GM23338 (cell line): ENCODE measurements around the gene SCP2. TPM values are rescaled to one million over a fixed set of nuclear protein-coding genes. Genes with fewer than 3 reads are reported as not detected.

Source experiments
- ATAC-seq: fragments of 200-7000 bp; cut with Tn5 transposase; 3 replicates; pipeline ENCODE4 v1.9.1; 2020
- DNase-seq: peaks from one replicate; pipeline ENCODE4 v3.0.0-alpha.2; 2015; ENCODE audit warnings: low spot score
- H2AFZ ChIP-seq: fragments of 200-600 bp; sonication (generic); 2 replicates; pipeline ENCODE4 v1.8.0; 2016; ENCODE audit warnings: antibody characterized with exemption, mild to moderate bottlenecking, moderate library complexity
- H3F3A ChIP-seq: fragments of 200-600 bp; sonication (generic); replicated peaks from 2 replicates; pipeline ENCODE4 v1.8.0; 2017; ENCODE audit warnings: antibody characterized with exemption, mixed run types, low read depth
- H3K27ac ChIP-seq: fragments of 200-600 bp; sonication (generic); 2 replicates; pipeline ENCODE4 v1.6.1; 2016; ENCODE audit warnings: low read depth
- H3K27me3 ChIP-seq: fragments of 200-600 bp; sonication (generic); 2 replicates; pipeline ENCODE4 v1.8.0; 2016; ENCODE audit warnings: mild to moderate bottlenecking, mixed run types, moderate library complexity; ENCODE audit not compliant: insufficient read depth
- H3K36me3 ChIP-seq: fragments of 200-600 bp; sonication (generic); 2 replicates; pipeline ENCODE4 v1.8.0; 2016; ENCODE audit warnings: mild to moderate bottlenecking; ENCODE audit not compliant: insufficient read depth
- H3K4me1 ChIP-seq: fragments of 200-600 bp; sonication (generic); 2 replicates; pipeline ENCODE4 v1.8.0; 2016; ENCODE audit warnings: mild to moderate bottlenecking, moderate library complexity; ENCODE audit not compliant: insufficient read depth
- H3K4me2 ChIP-seq: fragments of 200-600 bp; sonication (generic); 2 replicates; pipeline ENCODE4 v1.7.1; 2017; ENCODE audit warnings: mixed run types
- H3K4me3 ChIP-seq: fragments of 200-600 bp; sonication (generic); 2 replicates; pipeline ENCODE4 v1.6.1; 2016; ENCODE audit warnings: mixed run types
- H3K79me2 ChIP-seq: fragments of 200-600 bp; sonication (generic); replicated peaks from 2 replicates; pipeline ENCODE4 v1.8.0; 2017; ENCODE audit warnings: mild to moderate bottlenecking; ENCODE audit not compliant: insufficient read depth
- H3K9me2 ChIP-seq: fragments of 200-600 bp; sonication (generic); 2 replicates; pipeline ENCODE4 v1.8.0; 2017; ENCODE audit not compliant: insufficient read depth
- H4K20me1 ChIP-seq: fragments of 200-600 bp; sonication (generic); replicated peaks from 2 replicates; pipeline ENCODE4 v1.8.0; 2017; ENCODE audit warnings: mild to moderate bottlenecking; ENCODE audit not compliant: insufficient read depth
- H3K27ac Mint-ChIP-seq: 2 replicates; pipeline ENCODE4 v1.8.0; 2020; ENCODE audit warnings: inconsistent platforms, mild to moderate bottlenecking, moderate library complexity, mixed read lengths
- H3K27me3 Mint-ChIP-seq: 3 replicates; pipeline ENCODE4 v1.8.0; 2022; ENCODE audit warnings: low read depth, mild to moderate bottlenecking, moderate library complexity, mixed read lengths, inconsistent platforms; ENCODE audit not compliant: insufficient read depth, poor library complexity
- H3K36me3 Mint-ChIP-seq: 3 replicates; pipeline ENCODE4 v1.8.0; 2021; ENCODE audit warnings: low read depth, mild to moderate bottlenecking, inconsistent platforms, moderate library complexity, mixed read lengths
- H3K4me1 Mint-ChIP-seq: 3 replicates; pipeline ENCODE4 v1.8.0; 2020; ENCODE audit warnings: mild to moderate bottlenecking, inconsistent platforms, mixed read lengths
- H3K4me3 Mint-ChIP-seq: 3 replicates; pipeline ENCODE4 v1.8.0; 2021; ENCODE audit warnings: moderate library complexity, mild to moderate bottlenecking, inconsistent platforms, mixed read lengths
- H3K9me3 Mint-ChIP-seq: 3 replicates; pipeline ENCODE4 v1.8.0; 2020; ENCODE audit warnings: moderate library complexity, mild to moderate bottlenecking, inconsistent platforms, mixed read lengths
- CREB1 ChIP-seq: fragments of 250-450 bp; sonication (Bioruptor Pico); IDR thresholded peaks from 2 replicates; pipeline ENCODE4 v1.5.0; 2020; ENCODE audit warnings: low read depth, mild to moderate bottlenecking, moderate library complexity
- ETS1 ChIP-seq: IDR thresholded peaks from 2 replicates; pipeline ENCODE4 v1.6.1; 2016; ENCODE audit warnings: antibody characterized with exemption
- EZH2 ChIP-seq: fragments of 200-600 bp; sonication (generic); IDR thresholded peaks from one replicate; pipeline ENCODE4 v1.8.0; 2017; ENCODE audit warnings: antibody characterized with exemption, mild to moderate bottlenecking, low read depth; ENCODE audit not compliant: unreplicated experiment
- EZH2phosphoT487 ChIP-seq: fragments of 200-600 bp; sonication (generic); IDR thresholded peaks from one replicate; pipeline ENCODE4 v1.8.1; 2018; ENCODE audit warnings: antibody characterized with exemption; ENCODE audit not compliant: unreplicated experiment
- JUNB ChIP-seq: IDR thresholded peaks from one replicate; pipeline ENCODE4 v1.6.1; 2016; ENCODE audit warnings: antibody characterized with exemption; ENCODE audit not compliant: unreplicated experiment
- NANOG ChIP-seq: IDR thresholded peaks from 2 replicates; pipeline ENCODE4 v1.6.1; 2016; ENCODE audit warnings: antibody characterized with exemption, borderline replicate concordance
- POLR2AphosphoS5 ChIP-seq: IDR thresholded peaks from 2 replicates; pipeline ENCODE4 v1.6.1; 2016; ENCODE audit warnings: antibody characterized with exemption, low read depth
- STAT1 ChIP-seq: IDR thresholded peaks from one replicate; pipeline ENCODE4 v1.6.1; 2016; ENCODE audit warnings: antibody characterized with exemption; ENCODE audit not compliant: unreplicated experiment
- ZNF114 ChIP-seq: fragments of 250-450 bp; sonication (Bioruptor Pico); IDR thresholded peaks from 2 replicates; pipeline ENCODE4 v1.5.0; 2020; ENCODE audit warnings: mild to moderate bottlenecking, moderate library complexity
- ZNF331 ChIP-seq: fragments of 250-450 bp; sonication (Bioruptor Pico); IDR thresholded peaks from 2 replicates; pipeline ENCODE4 v1.5.0; 2020; ENCODE audit warnings: low read depth, mild to moderate bottlenecking, moderate library complexity
- polyA plus RNA-seq: library from polyadenylated mRNA; unstranded; fragments of >200 nt; fragmentation: Nextera tagmentation; extraction: Ambion mirVana; gene quantifications from 2 replicates; pipeline ENCODE4 v1.2.1, GENCODE V29; 2016
- total RNA-seq: library from RNA; depleted of rRNA; stranded (reverse); fragments of >200 nt; shearing (Covaris generic); gene quantifications from 2 replicates; pipeline ENCODE4 v1.2.3, GENCODE V29; 2014
- TF ChIP-seq, protein P1 (sequence below): fragments of 250-450 bp; sonication (Bioruptor Pico); IDR thresholded peaks from 2 replicates; pipeline ENCODE4 v1.5.0; 2020; ENCODE audit warnings: mild to moderate bottlenecking, moderate library complexity
- TF ChIP-seq, protein P2 (sequence below), 2 experiments: fragments of 200-600 bp in 1 of 2; sonication (generic) in 1 of 2; conservative IDR thresholded peaks; 2 replicates each; pipeline versions ENCODE4 v1.5.1 to v1.6.1; 2016 to 2017; ENCODE audit warnings: antibody characterized with exemption in 2 of 2, low read depth in 2 of 2, mild to moderate bottlenecking in 2 of 2, moderate library complexity in 1 of 2

Gene SCP2
- total and polyA plus RNA-seq, 2 experiments from 2014 or later, result 66.3 to 116 TPM

- no peak for TF ChIP-seq EZH2
- TF ChIP-seq ZNF331, result no peak
- no peak for TF ChIP-seq ZNF114
- TF ChIP-seq, protein P1, sequence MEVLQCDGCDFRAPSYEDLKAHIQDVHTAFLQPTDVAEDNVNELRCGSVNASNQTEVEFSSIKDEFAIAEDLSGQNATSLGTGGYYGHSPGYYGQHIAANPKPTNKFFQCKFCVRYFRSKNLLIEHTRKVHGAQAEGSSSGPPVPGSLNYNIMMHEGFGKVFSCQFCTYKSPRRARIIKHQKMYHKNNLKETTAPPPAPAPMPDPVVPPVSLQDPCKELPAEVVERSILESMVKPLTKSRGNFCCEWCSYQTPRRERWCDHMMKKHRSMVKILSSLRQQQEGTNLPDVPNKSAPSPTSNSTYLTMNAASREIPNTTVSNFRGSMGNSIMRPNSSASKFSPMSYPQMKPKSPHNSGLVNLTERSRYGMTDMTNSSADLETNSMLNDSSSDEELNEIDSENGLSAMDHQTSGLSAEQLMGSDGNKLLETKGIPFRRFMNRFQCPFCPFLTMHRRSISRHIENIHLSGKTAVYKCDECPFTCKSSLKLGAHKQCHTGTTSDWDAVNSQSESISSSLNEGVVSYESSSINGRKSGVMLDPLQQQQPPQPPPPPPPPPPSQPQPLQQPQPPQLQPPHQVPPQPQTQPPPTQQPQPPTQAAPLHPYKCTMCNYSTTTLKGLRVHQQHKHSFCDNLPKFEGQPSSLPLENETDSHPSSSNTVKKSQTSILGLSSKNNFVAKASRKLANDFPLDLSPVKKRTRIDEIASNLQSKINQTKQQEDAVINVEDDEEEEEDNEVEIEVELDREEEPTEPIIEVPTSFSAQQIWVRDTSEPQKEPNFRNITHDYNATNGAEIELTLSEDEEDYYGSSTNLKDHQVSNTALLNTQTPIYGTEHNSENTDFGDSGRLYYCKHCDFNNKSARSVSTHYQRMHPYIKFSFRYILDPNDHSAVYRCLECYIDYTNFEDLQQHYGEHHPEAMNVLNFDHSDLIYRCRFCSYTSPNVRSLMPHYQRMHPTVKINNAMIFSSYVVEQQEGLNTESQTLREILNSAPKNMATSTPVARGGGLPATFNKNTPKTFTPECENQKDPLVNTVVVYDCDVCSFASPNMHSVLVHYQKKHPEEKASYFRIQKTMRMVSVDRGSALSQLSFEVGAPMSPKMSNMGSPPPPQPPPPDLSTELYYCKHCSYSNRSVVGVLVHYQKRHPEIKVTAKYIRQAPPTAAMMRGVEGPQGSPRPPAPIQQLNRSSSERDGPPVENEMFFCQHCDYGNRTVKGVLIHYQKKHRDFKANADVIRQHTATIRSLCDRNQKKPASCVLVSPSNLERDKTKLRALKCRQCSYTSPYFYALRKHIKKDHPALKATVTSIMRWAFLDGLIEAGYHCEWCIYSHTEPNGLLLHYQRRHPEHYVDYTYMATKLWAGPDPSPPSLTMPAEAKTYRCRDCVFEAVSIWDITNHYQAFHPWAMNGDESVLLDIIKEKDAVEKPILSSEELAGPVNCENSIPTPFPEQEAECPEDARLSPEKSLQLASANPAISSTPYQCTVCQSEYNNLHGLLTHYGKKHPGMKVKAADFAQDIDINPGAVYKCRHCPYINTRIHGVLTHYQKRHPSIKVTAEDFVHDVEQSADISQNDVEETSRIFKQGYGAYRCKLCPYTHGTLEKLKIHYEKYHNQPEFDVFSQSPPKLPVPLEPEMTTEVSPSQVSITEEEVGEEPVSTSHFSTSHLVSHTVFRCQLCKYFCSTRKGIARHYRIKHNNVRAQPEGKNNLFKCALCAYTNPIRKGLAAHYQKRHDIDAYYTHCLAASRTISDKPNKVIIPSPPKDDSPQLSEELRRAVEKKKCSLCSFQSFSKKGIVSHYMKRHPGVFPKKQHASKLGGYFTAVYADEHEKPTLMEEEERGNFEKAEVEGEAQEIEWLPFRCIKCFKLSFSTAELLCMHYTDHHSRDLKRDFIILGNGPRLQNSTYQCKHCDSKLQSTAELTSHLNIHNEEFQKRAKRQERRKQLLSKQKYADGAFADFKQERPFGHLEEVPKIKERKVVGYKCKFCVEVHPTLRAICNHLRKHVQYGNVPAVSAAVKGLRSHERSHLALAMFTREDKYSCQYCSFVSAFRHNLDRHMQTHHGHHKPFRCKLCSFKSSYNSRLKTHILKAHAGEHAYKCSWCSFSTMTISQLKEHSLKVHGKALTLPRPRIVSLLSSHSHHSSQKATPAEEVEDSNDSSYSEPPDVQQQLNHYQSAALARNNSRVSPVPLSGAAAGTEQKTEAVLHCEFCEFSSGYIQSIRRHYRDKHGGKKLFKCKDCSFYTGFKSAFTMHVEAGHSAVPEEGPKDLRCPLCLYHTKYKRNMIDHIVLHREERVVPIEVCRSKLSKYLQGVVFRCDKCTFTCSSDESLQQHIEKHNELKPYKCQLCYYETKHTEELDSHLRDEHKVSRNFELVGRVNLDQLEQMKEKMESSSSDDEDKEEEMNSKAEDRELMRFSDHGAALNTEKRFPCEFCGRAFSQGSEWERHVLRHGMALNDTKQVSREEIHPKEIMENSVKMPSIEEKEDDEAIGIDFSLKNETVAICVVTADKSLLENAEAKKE (CRISPR knock-in tag), result no peak
- no peak for TF ChIP-seq EZH2phosphoT487
- TF ChIP-seq, protein P2, sequence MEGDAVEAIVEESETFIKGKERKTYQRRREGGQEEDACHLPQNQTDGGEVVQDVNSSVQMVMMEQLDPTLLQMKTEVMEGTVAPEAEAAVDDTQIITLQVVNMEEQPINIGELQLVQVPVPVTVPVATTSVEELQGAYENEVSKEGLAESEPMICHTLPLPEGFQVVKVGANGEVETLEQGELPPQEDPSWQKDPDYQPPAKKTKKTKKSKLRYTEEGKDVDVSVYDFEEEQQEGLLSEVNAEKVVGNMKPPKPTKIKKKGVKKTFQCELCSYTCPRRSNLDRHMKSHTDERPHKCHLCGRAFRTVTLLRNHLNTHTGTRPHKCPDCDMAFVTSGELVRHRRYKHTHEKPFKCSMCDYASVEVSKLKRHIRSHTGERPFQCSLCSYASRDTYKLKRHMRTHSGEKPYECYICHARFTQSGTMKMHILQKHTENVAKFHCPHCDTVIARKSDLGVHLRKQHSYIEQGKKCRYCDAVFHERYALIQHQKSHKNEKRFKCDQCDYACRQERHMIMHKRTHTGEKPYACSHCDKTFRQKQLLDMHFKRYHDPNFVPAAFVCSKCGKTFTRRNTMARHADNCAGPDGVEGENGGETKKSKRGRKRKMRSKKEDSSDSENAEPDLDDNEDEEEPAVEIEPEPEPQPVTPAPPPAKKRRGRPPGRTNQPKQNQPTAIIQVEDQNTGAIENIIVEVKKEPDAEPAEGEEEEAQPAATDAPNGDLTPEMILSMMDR (conservative IDR thresholded peaks at IDR 0.05; ENCODE audit: low read depth in 2 of 2), result no peak
- TF ChIP-seq NANOG, result no peak
- no peak for TF ChIP-seq CREB1 (CRISPR knock-in tag)
- no peak for TF ChIP-seq STAT1
- no peak for TF ChIP-seq ETS1
- no peak for TF ChIP-seq POLR2AphosphoS5
- no peak for TF ChIP-seq JUNB
- Mint-ChIP-seq H3K4me3 (no peak overlapping the region), H3K4me1 (no peaks in the 10 kb centered on the region; the same call in 2 of the 3 replicates), H3K27ac (no peak overlapping the region), H3K27me3 (peaks cover 5% of the 10 kb centered on the region), H3K36me3 (no peaks in the 10 kb centered on the region), H3K9me3 (no peaks in the 10 kb centered on the region; the same call in 2 of the 3 replicates)
- no peak for ATAC-seq
- H3K4me1 ChIP-seq, result no peaks in the 10 kb centered on the region
- no peaks in the 10 kb centered on the region for H3K79me2 ChIP-seq
- no peak overlapping the region for H3K27ac ChIP-seq
- no peak overlapping the region for H2AFZ ChIP-seq
- no peak overlapping the region for H3K4me2 ChIP-seq
- no peaks in the 10 kb centered on the region for H4K20me1 ChIP-seq
- no peaks in the 10 kb centered on the region for H3K27me3 ChIP-seq
- H3K36me3 ChIP-seq, result no peaks in the 10 kb centered on the region
- DNase-seq, result no peak
- H3K9me2 ChIP-seq, result no peaks in the 10 kb centered on the region
- H3F3A ChIP-seq, result no peaks in the 10 kb centered on the region
- H3K4me3 ChIP-seq, result no peak overlapping the region
Measured at GRCh38 chr1:53075206-53075605, 148.1 kb downstream of the SCP2 start.
